GM12892 (cell line): Measurements from ENCODE around the gene CDAN1.

Source experiments
- POLR2A ChIP-seq: IDR thresholded peaks from 2 replicates; pipeline ENCODE4 v1.6.1; 2011; ENCODE audit warnings: low read depth, low read length, control low read depth
- POLR2AphosphoS5 ChIP-seq: IDR thresholded peaks from 2 replicates; pipeline ENCODE4 v1.6.1; 2011; ENCODE audit warnings: low read depth, low read length, control low read depth
- TAF1 ChIP-seq: IDR thresholded peaks from 2 replicates; pipeline ENCODE4 v1.6.1; 2011; ENCODE audit warnings: low read depth, mild to moderate bottlenecking, control low read depth, low read length, borderline replicate concordance

DNA sequence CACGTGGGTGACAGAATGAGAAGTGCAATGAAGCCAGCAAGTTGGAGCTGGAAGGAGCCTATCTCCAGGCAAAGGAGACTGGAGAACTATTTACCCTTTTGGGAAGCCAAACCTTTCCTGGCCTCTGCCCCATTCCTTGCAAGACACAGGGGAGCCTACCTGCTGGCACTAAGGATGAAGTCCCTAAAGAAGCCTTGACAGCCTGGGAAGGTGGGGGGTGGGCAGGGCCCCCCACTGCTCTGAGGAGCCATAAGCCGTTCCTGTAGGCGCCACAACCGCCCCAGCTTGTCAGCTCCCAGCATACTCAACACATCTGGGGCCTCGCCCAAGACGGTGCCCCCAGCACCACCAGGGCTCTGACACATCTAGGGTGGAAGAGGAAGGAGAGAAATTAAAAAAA is 5.5 kb downstream of the CDAN1 start:
- TF ChIP-seq POLR2A = no peak
- no peak for TF ChIP-seq TAF1
- no peak for TF ChIP-seq POLR2AphosphoS5
